H7 (cell line): ENCODE data around the gene BCL2. TPM values are rescaled to one million over a fixed set of nuclear protein-coding genes. Genes with fewer than 3 reads are reported as not detected.
A peak's percentile ranks its signal among the peaks of the same experiment; 100 is the strongest.

Source experiments
- DNase-seq: peaks from one replicate; pipeline ENCODE4 v3.0.0; 2012
- H3K27me3 ChIP-seq: 2 replicates; pipeline ENCODE4 v1.6.0; 2011; ENCODE audit warnings: mild to moderate bottlenecking, low read length; ENCODE audit not compliant: control insufficient read depth, insufficient read depth
- H3K36me3 ChIP-seq: replicated peaks from 2 replicates; pipeline ENCODE4 v1.5.1; 2011; ENCODE audit warnings: low read length; ENCODE audit not compliant: control insufficient read depth, insufficient read depth
- H3K4me3 ChIP-seq: 2 replicates; pipeline ENCODE4 v1.5.1; 2011; ENCODE audit warnings: low read depth, mild to moderate bottlenecking, control low read depth, low read length, moderate library complexity; ENCODE audit not compliant: insufficient read depth
- total RNA-seq: library from RNA; depleted of rRNA; stranded (reverse); fragments of >200 nt; shearing (Covaris generic); gene quantifications from 2 replicates; pipeline ENCODE4 v1.2.3, GENCODE V29; 2014

The BCL2 gene
- total RNA-seq, 1 experiment from 2014 or later = 1.8 TPM

GRCh38 chr18:63253428-63254372, 65.9 kb downstream of the BCL2 start:
- no peak for DNase-seq
- no peaks in the 10 kb centered on the region for H3K27me3 ChIP-seq
- H3K36me3 ChIP-seq = no peaks in the 10 kb centered on the region
- H3K4me3 ChIP-seq = no peak overlapping the region

- no peak overlapping the region for H3K4me3 ChIP-seq
Observed at GRCh38 chr18:63253014-63253413, 66.6 kb downstream of the BCL2 start.

GRCh38 chr18:63249771-63250170, 69.8 kb downstream of the BCL2 start:
- no peaks in the 10 kb centered on the region for H3K36me3 ChIP-seq
- H3K4me3 ChIP-seq = no peak overlapping the region
- no peak for DNase-seq
- H3K27me3 ChIP-seq = no peaks in the 10 kb centered on the region

More at GRCh38 chr18:63253014-63253413, 66.6 kb downstream of the BCL2 start:
- no peak for DNase-seq
- no peaks in the 10 kb centered on the region for H3K27me3 ChIP-seq
- H3K36me3 ChIP-seq = no peaks in the 10 kb centered on the region

GRCh38 chr18:63247926-63248325, 71.6 kb downstream of the BCL2 start:
- Histone ChIP-seq H3K4me3 (no peak overlapping the region), H3K36me3 (no peaks in the 10 kb centered on the region), H3K27me3 (no peaks in the 10 kb centered on the region)
- DNase-seq = no peak

GRCh38 chr18:63247506-63247905, 72.1 kb downstream of the BCL2 start:
- H3K36me3 ChIP-seq = no peaks in the 10 kb centered on the region
- H3K4me3 ChIP-seq = no peak overlapping the region
- H3K27me3 ChIP-seq = no peaks in the 10 kb centered on the region
- DNase-seq = no peak

GRCh38 chr18:63245600-63245999, 74.0 kb downstream of the BCL2 start:
- no peak overlapping the region for H3K4me3 ChIP-seq
- H3K27me3 ChIP-seq = no peaks in the 10 kb centered on the region
- no peaks in the 10 kb centered on the region for H3K36me3 ChIP-seq
- DNase-seq = no peak

- H3K27me3 ChIP-seq = no peaks in the 10 kb centered on the region
- H3K36me3 ChIP-seq = no peaks in the 10 kb centered on the region
- H3K4me3 ChIP-seq = no peak overlapping the region
- DNase-seq = no peak
Observed at GRCh38 chr18:63244607-63245006, 75.0 kb downstream of the BCL2 start.

GRCh38 chr18:63241760-63242159, 77.8 kb downstream of the BCL2 start:
- Histone ChIP-seq H3K4me3 (no peak overlapping the region), H3K27me3 (no peaks in the 10 kb centered on the region), H3K36me3 (no peaks in the 10 kb centered on the region)
- no peak for DNase-seq

- Histone ChIP-seq H3K27me3 (no peaks in the 10 kb centered on the region), H3K36me3 (no peaks in the 10 kb centered on the region), H3K4me3 (no peak overlapping the region)
- DNase-seq = no peak
Observed at GRCh38 chr18:63241317-63241712, 78.3 kb downstream of the BCL2 start.

GRCh38 chr18:63240531-63241316, 78.8 kb downstream of the BCL2 start:
- no peak overlapping the region for H3K4me3 ChIP-seq
- no peaks in the 10 kb centered on the region for H3K27me3 ChIP-seq
- no peak for DNase-seq
- H3K36me3 ChIP-seq = no peaks in the 10 kb centered on the region

GRCh38 chr18:63238693-63239075, 80.9 kb downstream of the BCL2 start:
- Histone ChIP-seq H3K27me3 (no peaks in the 10 kb centered on the region), H3K4me3 (no peak overlapping the region), H3K36me3 (no peaks in the 10 kb centered on the region)
- peak; percentile 65 for DNase-seq

- DNase-seq = peak; percentile 51
- Histone ChIP-seq H3K4me3 (no peak overlapping the region), H3K27me3 (no peaks in the 10 kb centered on the region), H3K36me3 (no peaks in the 10 kb centered on the region)
Observed at GRCh38 chr18:63237881-63238692, 81.5 kb downstream of the BCL2 start.

GRCh38 chr18:63236921-63237846, 82.4 kb downstream of the BCL2 start:
- no peaks in the 10 kb centered on the region for H3K36me3 ChIP-seq
- H3K27me3 ChIP-seq = no peaks in the 10 kb centered on the region
- no peak overlapping the region for H3K4me3 ChIP-seq
- DNase-seq = peak; percentile 44
